NCI-H2227 (cell line): Measurements from ENCODE around the gene NOVA1.

Experiments used
- DNase-seq: peaks from one replicate; lab custom pipeline; 2025; ENCODE audit not compliant: unreplicated experiment; lab: John Stamatoyannopoulos, UW

The NOVA1 gene

DNA sequence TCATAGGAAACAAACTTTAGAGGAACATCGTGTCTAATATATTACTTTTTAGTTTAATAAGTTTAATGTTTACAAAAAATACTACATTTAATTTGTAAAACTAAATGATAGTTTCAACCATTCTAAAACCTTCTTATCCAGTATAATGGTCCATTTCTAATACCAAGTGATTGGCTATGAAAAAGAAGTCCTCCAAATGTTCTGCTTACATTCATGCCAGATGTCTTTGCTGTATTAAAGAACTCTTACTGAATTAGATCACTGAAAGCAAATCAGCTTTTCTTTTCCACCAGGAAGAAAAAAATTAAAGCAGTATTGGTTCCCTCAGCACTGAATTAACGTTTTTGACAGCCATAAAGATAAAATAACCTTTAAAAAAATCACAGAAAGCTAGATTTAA lies 3.7 kb downstream of the NOVA1 start:
- no peak for DNase-seq

GRCh38 chr14:26593357-26593756 lies 4.5 kb downstream of the NOVA1 start:
- no peak for DNase-seq

- no peak for DNase-seq
Measured at GRCh38 chr14:26589925-26590324, 7.9 kb downstream of the NOVA1 start.

DNA sequence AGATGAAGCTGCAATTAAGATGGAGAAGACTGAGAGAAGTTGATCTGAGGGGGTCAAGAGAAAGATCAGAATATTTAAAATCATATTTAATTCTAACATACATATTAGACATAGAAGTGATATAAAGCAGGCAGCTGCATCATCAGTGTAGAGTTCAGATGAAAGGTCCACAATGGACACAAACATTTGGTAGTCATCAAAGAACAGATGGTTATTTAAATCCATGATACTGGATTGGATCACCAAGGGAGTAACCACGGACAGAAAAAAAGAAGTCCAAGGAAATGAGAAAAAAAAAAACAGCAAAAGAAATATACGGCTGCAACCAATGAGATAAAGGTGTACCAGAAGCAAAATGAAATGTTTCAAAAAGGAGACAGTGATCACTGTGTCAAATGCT lies 20.1 kb downstream of the NOVA1 start:
- DNase-seq = no peak

DNA sequence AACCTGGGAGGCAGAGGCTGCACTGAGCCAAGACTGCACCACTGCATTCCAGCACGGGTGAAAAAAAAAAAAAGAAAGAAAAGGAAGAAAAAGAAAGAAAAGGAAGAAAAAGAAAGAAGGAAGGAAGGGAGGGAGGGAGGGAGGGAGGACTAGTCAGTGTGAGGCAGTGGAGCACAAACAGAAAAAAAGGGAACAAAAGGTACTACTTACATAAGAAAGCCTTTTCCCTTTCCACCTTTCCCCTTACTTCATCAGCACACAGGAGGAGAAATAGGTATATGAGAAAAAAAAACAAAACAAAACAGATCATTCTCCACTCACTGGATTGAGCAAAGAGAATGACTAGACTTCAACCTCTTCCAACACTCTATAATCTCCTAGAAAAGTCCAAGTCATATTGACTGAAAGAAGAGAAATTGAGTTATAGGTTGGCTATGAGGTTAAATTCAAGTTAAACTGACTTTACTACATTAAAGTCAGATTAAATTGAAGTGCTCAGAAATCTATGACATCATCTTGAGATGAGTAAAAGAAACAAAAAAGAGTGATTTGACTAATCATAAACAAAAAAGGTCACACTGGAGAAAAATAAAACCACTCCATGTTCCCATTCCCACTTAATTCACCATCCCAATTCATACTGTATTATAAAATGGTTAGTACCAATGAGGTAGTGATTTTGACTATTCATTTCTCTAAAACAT lies 43.6 kb downstream of the NOVA1 start:
- DNase-seq = no peak

DNA sequence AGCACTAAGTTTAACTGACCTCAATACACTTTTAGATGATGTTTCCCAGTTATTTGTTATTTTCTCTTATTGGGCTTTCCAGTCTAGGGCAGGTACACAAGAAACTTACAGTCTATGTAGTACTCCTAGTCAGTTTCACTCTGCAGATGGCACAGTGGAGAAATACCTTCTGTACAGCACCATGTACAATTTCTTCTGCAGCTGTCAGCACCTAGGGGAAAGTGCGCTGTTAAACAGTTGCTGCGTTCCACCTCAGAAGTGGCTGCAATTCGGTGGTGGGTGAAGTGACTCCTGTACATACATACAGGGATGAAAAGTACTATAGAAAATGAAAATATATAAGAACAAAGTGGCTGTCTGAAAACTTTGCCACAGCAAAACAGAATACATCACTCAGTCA lies 48.3 kb downstream of the NOVA1 start:
- DNase-seq = no peak

- DNase-seq = no peak
Measured at GRCh38 chr14:26548406-26548805, 49.4 kb downstream of the NOVA1 start.

GRCh38 chr14:26538176-26538575 lies 59.7 kb downstream of the NOVA1 start:
- DNase-seq = no peak

GRCh38 chr14:26531894-26532293 lies 65.9 kb downstream of the NOVA1 start:
- no peak for DNase-seq

DNA sequence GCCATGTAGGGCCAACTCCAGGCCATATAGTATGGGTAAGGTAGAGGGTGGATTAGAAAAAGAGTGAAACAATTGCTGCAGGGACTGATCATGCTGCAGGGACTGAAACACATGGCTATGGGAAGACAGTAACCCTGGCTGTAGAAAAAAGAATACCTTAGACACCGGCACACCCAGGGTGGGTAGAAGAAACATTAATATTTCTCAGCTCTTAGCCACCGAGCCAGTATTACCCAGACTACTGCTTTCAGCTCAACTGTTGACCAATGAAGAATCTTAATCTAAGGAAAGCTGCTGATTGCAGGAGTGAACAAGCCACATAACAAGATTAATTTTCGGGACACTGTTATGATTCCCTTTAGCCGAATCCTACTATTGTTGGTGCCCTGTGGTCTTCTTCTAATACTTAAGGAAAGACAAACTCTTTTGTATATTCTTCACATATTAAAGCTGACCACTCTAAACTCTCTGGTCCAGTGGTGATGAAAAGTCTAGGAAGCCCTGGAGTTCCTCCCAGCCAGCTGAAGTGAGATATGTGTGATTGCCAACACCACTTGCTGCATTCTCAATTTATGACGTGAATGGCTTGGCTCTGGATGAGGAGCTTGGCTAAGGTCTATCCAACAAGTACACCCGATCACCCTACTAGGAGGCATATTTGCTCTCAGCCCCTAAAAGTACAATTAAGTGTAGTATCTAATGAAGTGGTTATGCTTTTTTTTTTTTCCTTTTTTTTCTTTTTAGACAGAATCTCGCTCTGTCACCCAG lies 69.2 kb downstream of the NOVA1 start:
- DNase-seq = no peak

- DNase-seq = no peak
Measured at GRCh38 chr14:26527095-26527494, 70.7 kb downstream of the NOVA1 start.

GRCh38 chr14:26526137-26526536 lies 71.7 kb downstream of the NOVA1 start:
- no peak for DNase-seq

DNA sequence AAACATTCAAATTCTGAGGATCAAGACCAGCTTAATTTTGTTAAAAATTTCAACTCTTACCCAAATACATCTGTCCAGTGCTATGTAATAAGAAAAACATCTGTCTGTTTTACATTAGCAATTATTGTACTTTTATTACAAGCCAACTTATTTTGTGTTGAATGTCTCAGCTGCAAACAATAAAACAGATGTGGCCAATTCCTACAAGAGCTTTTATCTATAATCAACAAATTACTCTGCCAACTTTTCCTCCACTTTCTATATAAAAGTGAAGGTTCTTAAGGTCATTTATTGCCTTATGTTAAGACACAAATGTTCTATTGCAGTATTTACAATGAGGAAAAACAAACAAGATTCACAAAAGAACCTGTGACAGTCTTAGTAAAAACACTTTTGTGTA lies 72.7 kb downstream of the NOVA1 start:
- no peak for DNase-seq

- DNase-seq = no peak
Measured at GRCh38 chr14:26522967-26523366, 74.9 kb downstream of the NOVA1 start.

DNA sequence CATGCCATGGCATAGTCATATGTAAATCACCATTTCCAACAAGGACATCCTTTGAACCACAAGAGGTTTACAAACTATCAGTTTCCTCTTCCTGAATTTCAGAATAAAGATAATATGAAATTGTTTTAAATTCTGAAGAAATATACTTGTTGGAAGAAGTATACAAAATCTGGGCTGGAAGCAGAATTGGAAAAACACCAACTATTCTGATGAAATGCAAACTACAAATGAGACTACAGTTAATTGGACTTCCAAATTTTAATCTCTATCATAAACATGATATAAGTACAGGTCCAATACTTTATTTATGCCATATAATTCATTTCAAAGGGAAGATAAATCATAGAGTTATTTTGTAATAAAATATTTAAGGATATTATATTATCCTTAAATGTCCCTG lies 80.1 kb downstream of the NOVA1 start:
- DNase-seq = no peak

DNA sequence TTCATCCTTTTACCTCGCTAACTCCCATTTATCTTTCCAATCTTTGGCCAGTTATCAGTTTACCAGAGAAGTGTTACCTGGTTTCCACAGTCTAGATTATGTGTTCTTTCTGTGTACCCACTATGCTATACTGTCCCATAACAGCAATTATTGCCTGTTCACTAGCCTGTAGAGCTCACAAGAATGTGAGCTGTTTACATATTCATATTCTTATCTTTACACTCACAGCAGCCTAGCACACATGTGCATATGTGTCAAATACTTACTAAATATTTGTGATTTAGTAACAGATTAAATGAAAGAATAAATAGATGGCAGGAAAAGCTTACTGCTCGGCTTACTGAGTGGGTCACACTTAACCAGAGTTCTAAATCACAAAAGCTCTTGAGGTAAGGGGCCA lies 97.8 kb downstream of the NOVA1 start:
- no peak for DNase-seq

- DNase-seq = no peak
Measured at GRCh38 chr14:26499546-26499945, 98.3 kb downstream of the NOVA1 start.

- DNase-seq = no peak
Measured at GRCh38 chr14:26486922-26487321, 110.9 kb downstream of the NOVA1 start.

GRCh38 chr14:26484562-26484961 lies 113.3 kb downstream of the NOVA1 start:
- no peak for DNase-seq

GRCh38 chr14:26478967-26479366 lies 118.9 kb downstream of the NOVA1 start:
- no peak for DNase-seq

DNA sequence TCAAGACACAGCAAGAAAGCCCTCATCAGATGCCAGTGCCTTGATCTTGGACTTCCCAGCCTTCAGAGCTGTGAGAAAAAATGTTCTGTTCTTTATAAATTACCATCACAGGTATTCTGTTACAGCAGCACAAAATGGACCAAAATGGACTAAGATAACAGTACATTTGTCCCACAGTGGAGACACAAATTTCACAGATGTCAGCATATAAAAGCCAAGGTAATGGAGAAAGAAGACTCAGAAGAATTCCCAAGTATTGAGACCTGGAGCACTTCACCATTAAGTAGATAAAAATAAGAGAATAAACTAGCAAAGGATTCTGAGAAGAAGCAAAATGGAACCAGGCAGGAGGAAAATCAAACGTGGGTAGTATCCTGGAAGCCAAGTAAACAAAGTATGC lies 131.0 kb downstream of the NOVA1 start:
- DNase-seq = no peak

GRCh38 chr14:26463136-26463535 lies 134.7 kb downstream of the NOVA1 start:
- DNase-seq = no peak

DNA sequence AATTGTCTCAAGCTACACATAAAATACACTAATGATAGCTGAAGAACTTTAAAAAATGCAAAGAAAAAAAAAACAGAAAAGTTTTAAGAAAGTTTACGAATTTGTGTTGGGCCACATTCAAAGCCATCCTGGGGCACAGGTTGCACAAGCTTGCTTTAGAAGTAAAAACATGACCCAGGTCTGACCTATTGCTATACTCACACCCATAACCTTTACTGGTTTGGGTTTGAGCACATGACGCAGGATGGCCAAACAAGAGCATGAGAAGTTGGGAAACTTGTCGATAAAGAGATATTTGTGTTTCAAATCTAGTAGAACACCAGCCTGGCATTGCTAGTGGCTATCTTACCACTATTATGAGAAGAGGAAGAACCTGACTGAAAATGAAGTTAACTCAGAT lies 143.7 kb downstream of the NOVA1 start:
- no peak for DNase-seq
